DMS53 treated with DMSO at 0.1 percent for 48 hours (cell line): ENCODE data around the gene BACE1-AS.
"Not testable (repeated sequence)": the region's sequence is repeated elsewhere in the genome, so short reads cannot be mapped to it uniquely, and the experiment has no call there.

ENCODE experiments used
- DNase-seq: peaks from one replicate; lab custom pipeline; 2025; ENCODE audit not compliant: unreplicated experiment; lab: John Stamatoyannopoulos, UW

The BACE1-AS gene

DNA sequence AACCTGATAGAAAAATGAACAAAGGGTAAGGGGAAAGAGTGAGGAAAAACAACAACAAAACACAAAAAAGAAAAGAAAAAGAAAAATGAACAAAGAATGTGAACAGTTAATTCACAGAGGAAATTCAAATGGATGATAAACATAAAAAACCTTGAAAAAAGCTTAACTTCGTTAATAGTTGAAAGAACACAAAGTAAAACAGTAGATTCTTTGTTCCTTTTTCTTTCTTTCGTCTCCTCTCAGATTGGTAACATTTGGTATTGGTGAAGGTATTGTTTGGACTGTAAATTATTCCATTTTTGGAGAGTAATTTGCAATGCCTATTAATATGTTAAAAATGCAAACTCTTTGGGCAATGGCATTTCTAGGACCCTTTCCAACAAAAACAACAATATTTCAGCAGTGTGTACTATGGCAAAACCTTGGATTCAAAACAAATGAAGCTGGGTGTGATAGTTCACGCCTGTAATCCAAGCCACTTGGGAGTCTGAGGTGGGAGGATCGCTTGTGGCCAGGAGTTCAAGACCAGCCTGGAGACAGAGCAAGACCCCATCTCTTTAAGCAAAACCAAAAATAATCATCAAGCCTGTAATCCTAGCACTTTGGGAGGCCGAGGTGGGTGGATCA, 28.2 kb downstream of the BACE1-AS start:
- no peak for DNase-seq

DNA sequence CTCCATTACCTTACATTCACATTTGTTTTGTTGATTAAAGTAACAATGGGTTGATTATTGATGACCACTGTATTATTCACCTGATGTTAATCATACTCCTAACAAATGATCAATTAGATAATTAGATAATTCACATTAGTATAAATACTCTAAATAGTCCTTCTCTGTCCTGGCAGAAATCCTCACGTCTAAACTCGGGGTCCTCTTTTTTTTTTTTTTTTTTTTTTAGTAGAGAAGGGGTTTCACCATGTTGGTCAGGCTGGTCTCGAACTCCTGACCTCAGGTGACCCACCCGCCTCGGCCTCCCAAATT, 36.1 kb downstream of the BACE1-AS start:
- not testable (repeated sequence) for DNase-seq

DNA sequence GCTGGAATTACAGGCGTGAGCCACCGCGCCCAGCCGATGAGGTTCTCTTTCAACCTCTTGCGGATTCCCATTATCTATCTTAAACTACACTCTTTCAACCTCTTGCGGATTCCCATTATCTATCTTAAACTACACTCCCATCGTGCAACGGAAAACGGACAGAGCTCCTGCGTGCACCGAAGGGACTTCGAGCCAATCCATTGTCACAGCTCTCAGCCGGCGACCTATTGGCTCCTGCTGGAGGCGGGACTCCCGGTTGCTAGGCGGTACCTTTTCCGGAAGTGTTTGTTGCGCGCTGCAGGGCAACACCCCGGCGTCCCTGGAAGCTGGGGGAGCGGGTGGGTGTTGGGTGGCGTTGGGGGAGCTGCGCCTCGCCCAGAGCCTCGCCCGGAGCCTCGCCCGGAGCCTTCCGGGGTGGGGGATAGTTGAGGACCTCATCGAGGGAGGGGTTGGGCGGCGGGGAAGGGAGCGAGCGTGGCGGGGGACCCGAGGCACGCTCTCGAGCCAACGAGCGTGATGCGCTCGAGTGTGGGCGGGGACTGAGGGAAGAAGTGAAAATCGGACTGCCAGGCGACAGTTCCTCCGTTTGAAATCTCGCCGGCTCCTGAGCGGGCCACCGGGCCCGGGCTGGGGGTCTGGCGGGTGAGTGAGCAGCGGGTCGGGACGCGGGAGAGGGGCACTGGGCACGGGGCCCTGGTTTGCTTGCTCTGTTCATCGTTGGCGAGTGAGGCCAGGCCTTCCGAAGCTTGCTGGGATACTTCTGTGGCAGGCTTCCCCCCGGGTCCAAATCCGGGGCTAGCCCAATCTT, 36.6 kb downstream of the BACE1-AS start, which contains the start of gene CEP164:
TSS of gene CEP164 (plus strand) at position 288 of the 808 bp plus-strand sequence. CDS start 10,733 bp downstream, outside the sequence.
- peak; percentile 95 for DNase-seq

DNA sequence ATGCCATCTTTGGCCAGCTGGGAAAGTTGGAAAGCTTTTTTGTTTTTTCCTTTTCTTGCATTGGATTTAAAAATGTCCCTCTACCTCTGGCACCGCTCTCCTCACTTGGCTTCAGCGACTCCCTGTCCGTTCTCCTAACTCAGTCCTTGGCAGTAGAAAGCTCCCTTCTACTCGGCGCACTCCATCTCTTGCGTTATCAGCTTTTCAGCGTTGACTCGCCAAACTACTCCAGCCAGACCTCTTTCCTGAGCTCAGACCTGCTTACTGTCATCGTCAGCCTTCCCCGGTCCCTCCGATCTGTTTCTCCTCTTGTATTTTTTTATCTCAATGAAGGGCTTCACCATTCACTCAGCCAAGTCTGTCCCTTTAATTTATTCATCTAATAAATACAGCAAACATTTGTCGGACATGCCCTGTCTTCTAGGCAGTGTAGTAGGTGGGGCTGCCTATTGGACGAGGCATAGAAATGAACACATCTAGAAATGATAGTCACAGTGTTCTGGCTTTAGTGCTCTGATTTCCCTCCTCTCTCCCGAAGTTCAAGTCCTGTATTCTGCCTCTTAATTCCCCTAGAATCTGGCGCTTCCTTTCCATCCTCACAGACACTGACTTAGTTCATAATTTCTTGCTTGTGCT, 37.3 kb downstream of the BACE1-AS start:
- DNase-seq = peak; percentile 28

DNA sequence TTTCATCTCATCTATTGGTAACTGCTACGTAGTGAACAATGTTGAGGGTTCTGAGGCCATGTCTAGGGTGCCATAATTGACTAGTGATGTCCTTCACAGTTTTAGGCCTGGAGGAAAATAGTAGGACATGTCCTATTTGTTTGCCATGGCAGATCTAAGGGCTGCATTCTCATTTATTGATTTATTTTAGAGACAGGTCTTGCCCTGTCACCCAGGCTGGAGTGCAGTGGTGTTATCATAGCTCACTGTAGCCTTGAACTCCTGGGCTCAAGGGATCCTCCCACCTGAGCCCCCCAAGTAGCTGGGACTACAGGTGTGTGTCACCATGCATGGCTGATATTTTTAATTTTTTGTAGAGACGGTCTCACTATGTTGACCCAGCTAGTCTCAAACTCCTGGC, 41.7 kb downstream of the BACE1-AS start:
- DNase-seq = no peak

DNA sequence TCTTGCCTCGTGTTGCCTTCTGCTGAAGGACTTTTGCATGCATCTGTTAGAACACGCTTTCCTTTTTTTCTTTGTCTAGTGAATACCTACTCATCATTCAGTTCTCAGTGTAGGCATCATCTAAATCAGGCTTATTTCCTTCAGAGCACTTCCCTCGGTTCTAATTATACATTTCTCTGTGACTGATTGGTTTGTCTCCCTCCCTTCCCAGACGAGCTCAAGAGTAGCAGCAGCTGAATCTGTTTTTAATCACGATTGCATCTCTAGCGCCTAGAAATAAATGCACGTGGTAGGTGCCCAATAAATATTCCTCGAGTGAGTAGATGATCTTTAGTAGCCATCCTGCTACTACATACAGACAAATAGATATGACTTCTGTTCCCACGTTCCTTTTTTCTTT, 42.8 kb downstream of the BACE1-AS start:
- DNase-seq = no peak

DNA sequence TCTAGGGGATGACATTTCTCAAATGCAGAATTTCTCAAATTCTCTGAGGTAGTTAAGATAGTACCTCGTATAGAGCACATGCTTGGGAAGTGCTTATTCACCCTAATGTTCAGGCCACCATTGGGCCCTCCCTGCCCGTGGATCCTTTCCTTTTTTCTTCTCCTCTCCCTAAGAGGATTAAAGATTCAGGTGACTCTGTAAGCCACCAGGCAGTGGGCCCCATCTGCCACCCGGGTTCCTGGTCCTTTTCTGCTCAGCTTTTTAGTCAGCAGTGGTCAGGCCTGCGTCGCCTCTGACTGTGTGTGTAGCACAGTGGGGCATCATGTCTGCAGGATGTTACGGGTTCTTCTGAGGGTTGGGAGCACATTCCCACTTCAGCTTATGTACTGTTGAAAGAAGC, 43.8 kb downstream of the BACE1-AS start:
- no peak for DNase-seq

DNA sequence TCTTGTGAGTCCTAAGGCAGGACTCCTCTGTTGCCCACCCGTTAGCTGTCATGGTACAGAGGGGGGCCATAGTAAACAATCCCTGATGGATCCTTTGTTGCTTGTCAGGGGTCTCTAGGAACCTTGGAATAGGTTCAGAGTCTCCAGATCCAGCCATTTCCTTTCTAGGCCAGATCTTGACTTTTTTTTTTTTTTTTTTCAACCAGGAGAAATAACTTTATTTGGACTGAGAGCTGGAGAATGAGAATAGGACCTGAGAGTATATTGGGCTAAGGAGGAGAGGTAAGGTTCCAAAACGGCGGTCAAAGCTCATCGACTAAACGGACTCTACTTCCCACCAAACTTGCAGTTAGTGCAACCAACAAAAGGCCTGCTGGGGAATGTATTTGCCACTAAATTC, 44.3 kb downstream of the BACE1-AS start:
- DNase-seq = no peak

DNA sequence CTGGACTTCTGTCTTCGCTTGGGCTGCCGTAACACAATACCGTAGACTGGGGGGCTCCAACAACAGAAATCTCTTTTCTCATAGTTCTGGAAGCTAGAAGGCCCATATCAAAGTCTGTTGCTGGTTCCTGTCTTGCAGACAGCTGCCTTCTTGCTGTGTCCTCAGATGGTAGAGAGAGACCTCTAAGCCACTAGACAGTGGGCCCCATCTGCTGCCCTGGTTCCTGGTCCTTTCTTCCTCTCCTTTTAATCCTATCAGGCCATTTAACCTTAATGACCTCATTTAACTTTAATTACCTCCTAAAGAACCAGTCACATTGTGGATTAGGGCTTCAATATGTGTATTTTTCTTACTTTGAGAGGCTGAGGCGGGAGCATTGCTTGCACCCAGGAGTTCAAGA, 45.9 kb downstream of the BACE1-AS start:
- no peak for DNase-seq
